ENCODE data around the gene RASL10B.

The RASL10B gene

DNA sequence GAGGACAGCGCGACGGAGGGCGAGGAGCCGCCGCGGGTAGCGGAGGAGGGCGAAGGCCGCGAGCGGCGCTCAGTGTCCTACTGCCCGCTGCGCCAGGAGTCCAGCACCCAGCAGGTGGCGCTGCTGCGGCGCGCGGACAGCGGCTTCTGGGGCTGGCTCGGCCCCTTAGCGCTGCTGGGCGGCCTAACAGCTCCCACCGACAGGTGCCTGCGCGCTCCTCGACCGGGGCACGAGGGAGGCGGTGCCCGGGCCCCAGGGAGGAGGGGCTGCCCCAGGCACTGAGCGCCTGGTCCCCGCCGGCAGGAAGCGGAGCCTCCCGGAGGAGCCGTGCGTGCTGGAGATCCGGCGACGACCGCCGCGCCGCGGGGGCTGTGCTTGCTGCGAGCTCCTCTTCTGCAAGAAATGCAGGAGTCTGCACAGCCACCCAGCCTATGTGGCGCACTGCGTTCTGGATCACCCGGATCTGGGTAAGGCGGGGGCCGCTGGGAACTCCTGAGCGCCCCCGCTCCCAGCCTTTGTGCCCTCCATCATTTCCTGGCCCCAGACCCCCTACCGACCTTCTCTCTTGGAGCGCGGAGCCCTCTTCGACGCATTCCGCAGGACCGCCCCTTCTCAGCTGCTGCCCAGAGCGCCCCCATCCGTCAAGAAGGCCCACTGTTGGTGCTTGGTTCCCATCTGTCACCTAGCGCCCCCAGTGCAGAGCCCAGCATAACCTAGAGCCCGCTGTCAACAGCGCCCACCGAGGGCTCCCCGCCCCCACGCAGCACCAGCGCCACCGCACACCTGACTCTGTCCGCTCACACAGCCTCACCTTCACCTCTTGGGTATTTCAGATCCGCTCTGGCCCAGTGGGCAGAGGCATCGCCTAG, 32.9 kb downstream of the RASL10B start:
- Mint-ChIP-seq H3K36me3 (no peaks in the 10 kb centered on the region), H3K9me3 (no peaks in the 10 kb centered on the region), H3K4me1 (peaks cover 9% of the 10 kb centered on the region), H3K4me3 (peak overlapping the region; percentile 94), H3K27ac (peak overlapping the region; percentile 61), H3K27me3 (peaks cover 4% of the 10 kb centered on the region)
- ATAC-seq, result peak; percentile 96

DNA sequence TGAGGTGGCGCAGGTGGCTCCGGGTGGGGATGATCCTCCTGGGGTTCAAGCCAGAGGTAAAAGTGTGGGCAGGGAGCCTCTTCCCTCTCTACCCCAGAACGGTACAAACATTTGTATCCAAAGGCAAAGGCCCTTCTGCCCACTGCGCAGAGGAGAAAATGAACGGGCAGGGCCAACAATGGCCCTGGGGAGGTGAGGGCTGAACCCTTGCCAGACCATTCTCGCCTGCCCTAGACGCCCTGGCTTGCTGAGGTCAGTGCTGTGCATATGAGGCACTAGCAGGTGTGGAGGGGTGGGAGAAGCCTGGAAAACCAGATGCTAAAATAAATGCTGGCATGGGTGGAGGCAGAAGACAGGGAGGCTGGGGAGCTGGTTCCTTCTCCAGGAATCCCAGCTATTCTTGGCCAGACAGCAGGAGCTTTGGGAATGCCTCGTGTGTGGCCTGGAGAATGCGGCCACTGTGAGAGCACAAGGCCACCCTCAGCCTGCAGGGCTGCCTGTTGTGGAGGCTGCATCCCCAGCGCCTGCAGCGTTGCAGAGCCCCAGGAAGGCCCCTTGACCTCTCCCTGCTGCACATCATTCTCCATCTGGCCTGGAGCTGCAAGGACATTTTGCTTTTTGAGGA, 33.8 kb downstream of the RASL10B start:
- Mint-ChIP-seq H3K27me3 (peaks cover 10% of the 10 kb centered on the region), H3K4me3 (peak overlapping the region; percentile 94), H3K36me3 (no peaks in the 10 kb centered on the region), H3K27ac (peak overlapping the region; percentile 61), H3K4me1 (peaks cover 9% of the 10 kb centered on the region), H3K9me3 (no peaks in the 10 kb centered on the region)
- no peak for ATAC-seq

DNA sequence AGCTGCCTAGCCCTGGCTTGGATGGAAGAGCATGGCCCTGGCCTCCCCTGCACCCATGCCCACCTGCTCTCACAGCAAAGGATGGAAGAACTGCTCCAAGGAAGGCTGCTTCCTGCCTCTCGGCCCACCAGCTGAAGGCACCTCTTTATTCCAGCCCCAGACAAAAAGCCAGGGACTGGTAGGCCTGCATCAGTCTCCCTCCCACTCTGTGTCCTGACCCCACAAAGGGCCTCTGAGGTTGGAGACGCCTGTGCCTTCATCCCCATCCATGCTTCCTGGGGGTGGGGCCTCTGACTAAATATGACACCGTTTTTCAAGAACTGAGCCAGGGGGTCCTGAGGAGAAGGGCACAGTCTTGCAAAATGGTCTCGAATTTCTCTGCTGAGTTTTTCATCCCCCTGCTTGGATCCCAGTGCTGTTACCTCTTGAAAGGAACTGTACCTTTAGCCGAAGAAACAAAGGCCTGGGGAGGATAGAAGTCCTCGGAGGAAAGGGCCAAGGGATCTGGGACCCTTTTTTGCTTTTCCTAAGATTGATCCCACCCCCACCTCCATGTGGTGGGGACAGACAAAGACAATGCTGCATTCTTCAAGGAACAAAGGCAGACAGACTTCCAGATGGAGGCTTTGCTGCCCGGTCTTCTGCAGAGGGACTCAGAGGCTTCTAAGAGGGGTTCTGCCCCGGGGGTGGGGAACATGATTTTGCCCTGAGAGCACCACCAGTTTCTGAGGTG, 34.5 kb downstream of the RASL10B start:
- H3K27ac Mint-ChIP-seq, result no peak overlapping the region

GRCh38 chr17:35766489-35766877, 35.0 kb downstream of the RASL10B start:
- H3K27me3 Mint-ChIP-seq, result peaks cover 10% of the 10 kb centered on the region
- no peak overlapping the region for H3K4me3 Mint-ChIP-seq
- H3K36me3 Mint-ChIP-seq, result no peaks in the 10 kb centered on the region
- H3K9me3 Mint-ChIP-seq, result no peaks in the 10 kb centered on the region
- no peak for ATAC-seq
- H3K27ac Mint-ChIP-seq, result no peak overlapping the region
- H3K4me1 Mint-ChIP-seq, result peaks cover 9% of the 10 kb centered on the region

More for the DNA sequence above, 34.5 kb downstream of the RASL10B start:
- H3K4me1 Mint-ChIP-seq, result peaks cover 9% of the 10 kb centered on the region
- peaks cover 10% of the 10 kb centered on the region for H3K27me3 Mint-ChIP-seq
- H3K36me3 Mint-ChIP-seq, result no peaks in the 10 kb centered on the region
- H3K4me3 Mint-ChIP-seq, result no peak overlapping the region
- no peak for ATAC-seq
- no peaks in the 10 kb centered on the region for H3K9me3 Mint-ChIP-seq

GRCh38 chr17:35766903-35767510, 35.6 kb downstream of the RASL10B start:
- H3K27ac Mint-ChIP-seq, result no peak overlapping the region
- peaks cover 13% of the 10 kb centered on the region for H3K27me3 Mint-ChIP-seq
- no peaks in the 10 kb centered on the region for H3K36me3 Mint-ChIP-seq
- peaks cover 9% of the 10 kb centered on the region for H3K4me1 Mint-ChIP-seq
- ATAC-seq, result no peak
- H3K9me3 Mint-ChIP-seq, result no peaks in the 10 kb centered on the region
- no peak overlapping the region for H3K4me3 Mint-ChIP-seq

- ATAC-seq, result no peak
- Mint-ChIP-seq H3K4me3 (no peak overlapping the region), H3K27me3 (peaks cover 31% of the 10 kb centered on the region), H3K36me3 (no peaks in the 10 kb centered on the region), H3K9me3 (no peaks in the 10 kb centered on the region), H3K27ac (no peak overlapping the region), H3K4me1 (peaks cover 9% of the 10 kb centered on the region)
Measured at GRCh38 chr17:35768797-35769196, 37.4 kb downstream of the RASL10B start.

DNA sequence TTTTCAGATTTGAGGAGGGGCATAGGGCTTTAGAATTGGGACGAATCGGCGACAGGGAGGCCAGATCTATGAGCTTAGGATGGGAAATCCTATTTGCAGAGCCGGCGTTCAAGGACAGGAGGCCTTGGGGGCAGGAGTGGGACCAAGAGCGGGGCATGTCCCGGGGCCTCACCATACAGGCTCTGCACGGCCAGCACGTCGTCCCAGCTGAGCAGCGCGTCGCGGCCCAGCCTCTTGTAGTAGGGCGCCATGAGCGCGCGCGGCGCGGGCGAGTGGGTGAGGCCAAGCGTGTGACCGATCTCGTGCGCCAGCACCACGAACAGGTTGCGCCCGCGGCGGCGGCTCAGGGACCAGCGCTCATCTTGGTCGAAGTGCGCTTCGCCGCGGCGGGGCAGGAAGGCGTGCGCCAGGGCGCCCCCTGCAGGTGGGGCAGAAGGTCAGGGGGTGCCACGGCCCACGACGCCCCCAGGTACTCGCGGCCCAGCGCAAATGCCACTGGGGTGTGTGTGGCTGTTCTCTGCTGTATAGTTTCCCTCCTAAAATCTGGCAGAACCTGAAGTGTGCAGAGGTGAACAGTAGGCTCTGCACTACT, 38.6 kb downstream of the RASL10B start:
- ATAC-seq, result no peak
- Mint-ChIP-seq H3K27ac (no peak overlapping the region), H3K36me3 (no peaks in the 10 kb centered on the region), H3K4me1 (peaks cover 2% of the 10 kb centered on the region), H3K27me3 (peaks cover 43% of the 10 kb centered on the region), H3K9me3 (no peaks in the 10 kb centered on the region), H3K4me3 (no peak overlapping the region)

DNA sequence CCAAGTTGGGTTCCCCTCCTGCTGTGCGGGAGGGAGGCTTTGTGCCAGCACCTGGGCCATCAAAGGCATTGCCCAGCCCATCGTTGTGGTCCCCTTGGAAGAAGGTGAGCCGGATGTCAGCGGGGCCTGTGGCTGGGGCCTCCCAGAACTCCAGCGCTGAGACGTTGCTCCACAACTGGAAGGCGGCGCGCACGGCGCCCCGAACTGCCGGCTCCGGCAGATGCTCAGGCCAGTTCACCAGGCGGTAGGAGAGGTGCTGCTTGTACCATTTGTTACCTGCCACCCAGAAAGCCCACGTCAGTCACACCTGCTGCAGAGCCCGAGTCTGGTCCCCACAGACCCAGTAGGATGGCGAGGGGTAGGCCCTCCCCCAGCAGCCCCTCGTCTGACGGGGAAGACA, 41.7 kb downstream of the RASL10B start:
- Mint-ChIP-seq H3K4me1 (no peaks in the 10 kb centered on the region), H3K36me3 (no peaks in the 10 kb centered on the region), H3K9me3 (no peaks in the 10 kb centered on the region), H3K27ac (no peak overlapping the region), H3K4me3 (no peak overlapping the region), H3K27me3 (peaks cover 57% of the 10 kb centered on the region)
- ATAC-seq, result peak; percentile 5

DNA sequence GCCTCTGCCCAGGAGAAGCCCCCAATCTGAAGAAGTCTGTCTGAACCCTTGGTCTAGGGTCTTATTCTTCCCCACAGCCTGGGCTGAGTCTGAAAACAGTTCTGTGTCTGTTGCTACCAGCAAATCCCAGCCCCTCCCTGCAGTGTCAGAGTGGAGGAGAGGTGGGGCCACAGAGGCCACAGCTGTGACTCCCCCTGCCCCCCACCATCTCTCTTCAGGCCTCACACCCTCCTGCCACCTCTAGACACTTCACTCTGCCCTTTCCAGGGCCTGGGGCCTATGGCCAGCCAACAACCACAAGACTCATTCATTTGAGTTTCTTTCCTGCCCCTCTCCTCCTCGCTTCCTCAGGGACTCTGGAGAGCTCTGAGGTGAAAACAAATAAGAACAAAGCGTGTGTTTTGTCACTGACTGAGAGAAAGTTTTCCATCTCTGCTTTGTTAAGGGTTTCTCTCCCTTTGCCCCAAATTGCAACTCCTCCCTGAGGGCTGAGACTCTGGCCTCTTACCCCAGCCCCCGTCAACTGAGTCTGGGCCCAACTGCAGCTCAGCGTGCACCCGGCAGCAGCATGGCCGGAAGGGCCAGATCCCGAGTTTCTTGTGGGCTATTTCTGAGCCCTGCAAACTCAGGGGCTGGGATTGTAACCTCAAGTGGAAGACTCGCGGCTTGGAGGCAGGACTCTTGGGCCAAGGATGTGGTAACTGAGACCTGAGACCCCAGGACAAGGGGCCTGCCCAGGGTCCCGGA, 42.4 kb downstream of the RASL10B start:
- H3K9me3 Mint-ChIP-seq, result no peaks in the 10 kb centered on the region
- no peak overlapping the region for H3K4me3 Mint-ChIP-seq
- H3K27ac Mint-ChIP-seq, result no peak overlapping the region
- H3K4me1 Mint-ChIP-seq, result no peaks in the 10 kb centered on the region
- ATAC-seq, result no peak
- no peaks in the 10 kb centered on the region for H3K36me3 Mint-ChIP-seq
- peaks cover 61% of the 10 kb centered on the region for H3K27me3 Mint-ChIP-seq

GRCh38 chr17:35774499-35774898, 43.1 kb downstream of the RASL10B start:
- no peak for ATAC-seq
- Mint-ChIP-seq H3K27me3 (peaks cover 59% of the 10 kb centered on the region), H3K27ac (no peak overlapping the region)

DNA sequence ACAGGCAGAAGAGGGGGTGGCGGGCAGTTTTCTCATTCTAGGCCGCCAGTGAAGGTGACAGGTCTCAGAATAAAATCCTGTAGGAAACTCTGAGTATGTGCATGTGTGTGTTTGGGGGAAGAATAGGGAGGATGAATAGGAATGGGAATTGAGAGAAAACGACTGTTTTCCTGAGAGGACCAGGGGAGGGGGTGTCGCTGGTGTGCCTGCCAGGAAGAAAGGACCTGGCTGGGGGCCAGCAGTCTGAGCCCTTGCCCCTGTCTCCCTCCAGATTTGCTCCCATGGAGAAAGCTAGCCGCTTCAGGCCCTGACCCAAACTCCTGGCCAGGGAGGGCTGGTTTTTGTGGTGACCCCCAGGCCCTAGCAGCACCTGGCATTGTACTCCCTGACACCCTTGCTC, 43.6 kb downstream of the RASL10B start:
- no peak overlapping the region for H3K27ac Mint-ChIP-seq
- ATAC-seq, result no peak
- no peaks in the 10 kb centered on the region for H3K4me1 Mint-ChIP-seq
- no peak overlapping the region for H3K4me3 Mint-ChIP-seq
- H3K9me3 Mint-ChIP-seq, result no peaks in the 10 kb centered on the region
- no peaks in the 10 kb centered on the region for H3K36me3 Mint-ChIP-seq
- H3K27me3 Mint-ChIP-seq, result peaks cover 56% of the 10 kb centered on the region

More at GRCh38 chr17:35774499-35774898, 43.1 kb downstream of the RASL10B start:
- Mint-ChIP-seq H3K4me3 (no peak overlapping the region), H3K9me3 (no peaks in the 10 kb centered on the region), H3K36me3 (no peaks in the 10 kb centered on the region), H3K4me1 (no peaks in the 10 kb centered on the region)

DNA sequence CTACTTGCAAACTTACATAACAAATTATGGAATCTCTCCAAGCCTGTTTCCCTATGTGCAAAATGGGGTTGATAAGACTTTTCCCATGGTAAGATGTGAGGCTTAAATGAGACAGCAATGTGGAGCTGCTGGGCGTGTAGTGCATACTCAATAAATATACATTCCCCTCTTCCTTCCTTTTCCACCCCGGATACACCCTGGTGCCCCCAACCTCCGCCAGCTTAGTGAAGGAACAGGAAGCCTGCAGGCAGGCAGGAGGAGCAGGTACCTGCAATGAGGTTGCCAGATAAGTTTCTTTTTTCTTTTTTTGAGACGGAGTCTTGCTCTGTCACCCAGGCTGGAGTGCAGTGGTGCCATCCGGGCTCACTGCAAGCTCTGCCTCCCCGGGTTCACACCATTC, 44.1 kb downstream of the RASL10B start:
- Mint-ChIP-seq H3K4me3 (no peak overlapping the region), H3K4me1 (no peaks in the 10 kb centered on the region), H3K27ac (no peak overlapping the region), H3K27me3 (peaks cover 57% of the 10 kb centered on the region), H3K36me3 (no peaks in the 10 kb centered on the region), H3K9me3 (no peaks in the 10 kb centered on the region)
- ATAC-seq, result no peak

DNA sequence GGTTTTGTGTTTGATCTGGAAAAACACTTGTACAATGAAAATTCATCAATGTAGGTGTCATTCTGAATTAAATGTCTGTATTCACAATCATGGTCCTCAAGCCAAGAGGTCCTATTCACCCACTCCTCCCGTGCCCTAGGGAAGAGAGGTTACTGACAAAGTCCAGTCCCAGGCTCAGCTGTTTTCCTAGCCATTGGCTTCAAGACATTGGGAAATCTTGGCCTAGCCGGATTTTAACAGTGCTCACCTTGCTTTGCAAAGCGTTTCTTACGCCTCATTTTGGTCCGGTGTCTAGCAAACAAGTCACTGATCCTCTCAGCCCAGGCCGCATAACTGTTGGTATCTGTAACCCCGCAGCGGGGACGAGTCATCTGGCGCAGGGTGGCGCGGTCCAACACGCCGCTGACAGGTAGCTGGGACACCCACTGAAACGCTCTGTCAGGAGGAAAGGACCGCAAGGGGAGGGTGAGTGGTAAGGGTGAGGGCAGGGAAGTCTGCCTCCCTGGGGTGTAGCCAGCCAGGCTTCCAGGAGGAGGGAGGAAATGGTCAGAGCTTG, 47.3 kb downstream of the RASL10B start:
- Mint-ChIP-seq H3K4me3 (no peak overlapping the region), H3K27ac (no peak overlapping the region), H3K4me1 (no peaks in the 10 kb centered on the region), H3K27me3 (peaks cover 55% of the 10 kb centered on the region), H3K36me3 (no peaks in the 10 kb centered on the region), H3K9me3 (no peaks in the 10 kb centered on the region)
- ATAC-seq, result no peak

DNA sequence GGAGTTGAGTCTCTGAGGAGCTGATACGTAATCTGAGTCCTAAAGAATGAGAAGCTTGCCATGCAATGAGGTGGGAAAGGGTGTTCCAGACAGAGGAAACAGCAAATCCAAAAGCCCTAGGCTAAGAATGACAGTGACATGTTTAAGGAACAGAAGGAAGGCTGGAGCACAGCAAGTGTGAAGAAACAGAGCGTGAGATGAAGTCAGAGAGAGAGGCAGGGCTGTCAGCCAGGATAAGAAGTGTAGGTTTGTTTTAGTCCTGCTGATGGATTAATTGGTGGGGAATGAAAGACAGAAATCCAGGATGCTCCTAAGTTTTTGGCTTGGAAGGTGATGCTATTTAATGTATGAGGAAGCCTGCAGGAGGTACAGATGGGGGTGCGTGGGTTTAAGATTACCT, 49.5 kb downstream of the RASL10B start:
- Mint-ChIP-seq H3K4me1 (no peaks in the 10 kb centered on the region), H3K4me3 (no peak overlapping the region), H3K36me3 (no peaks in the 10 kb centered on the region), H3K9me3 (no peaks in the 10 kb centered on the region), H3K27ac (no peak overlapping the region), H3K27me3 (peaks cover 33% of the 10 kb centered on the region)
- ATAC-seq, result no peak
